ENCODE results near the gene SAMD14. TPM values are rescaled to one million over a fixed set of nuclear protein-coding genes. Genes with fewer than 3 reads are reported as not detected.

SAMD14 gene
- polyA plus RNA-seq, 1 experiment = 3.5 TPM

GRCh38 chr17:50152736-50153135 is 22.8 kb upstream of the SAMD14 start:
- Histone ChIP-seq H3K27me3 (ENCODE audit: control insufficient read depth, insufficient read depth, low read length) (no peaks in the 10 kb centered on the region), H3K9me3 (ENCODE audit: control insufficient read depth, insufficient read depth, low read length) (no peaks in the 10 kb centered on the region; the same call in 1 of the 2 replicates), H3K4me3 (ENCODE audit: low read depth, low read length) (no peak overlapping the region), H3K27ac (ENCODE audit: low read depth, low read length) (peak overlapping the region; percentile 21)
- ChIA-PET CTCF (interaction anchor here (0.6 to 3.5 kb wide), 9 partner anchors 9 to 209 kb away, joined by 3 to 37 read pairs (median 3); no protein-coding TSS in a partner anchor), POLR2A (interaction anchor here (1.3 to 2.3 kb wide), 4 partner anchors 9 to 29 kb away, joined by 3 to 12 read pairs (median 5); no protein-coding TSS in a partner anchor)
- no peak for TF ChIP-seq CTCF (IDR thresholded peaks at IDR 0.05; ENCODE audit: low read depth, low read length)
- DNase-seq (ENCODE audit: low read depth, low spot score) = no peak

GRCh38 chr17:50151937-50152547 is 22.1 kb upstream of the SAMD14 start:
- H3K4me3 ChIP-seq (ENCODE audit: low read depth, low read length) = peak overlapping the region; percentile 69
- POLR2A ChIA-PET = interaction anchor here (0.6 to 2.3 kb wide), 10 partner anchors 9 to 714 kb away, joined by 3 to 15 read pairs (median 5); partner anchors contain the start of genes COL1A1 and TOB1
- CTCF ChIA-PET = interaction anchor here (0.6 to 3.5 kb wide), 15 partner anchors 9 to 210 kb away, joined by 3 to 37 read pairs (median 3); no protein-coding TSS in a partner anchor
- no peak for TF ChIP-seq CTCF (IDR thresholded peaks at IDR 0.05; ENCODE audit: low read depth, low read length)
- no peaks in the 10 kb centered on the region; the same call in 1 of the 2 replicates for H3K9me3 ChIP-seq (ENCODE audit: control insufficient read depth, insufficient read depth, low read length)
- H3K27ac ChIP-seq (ENCODE audit: low read depth, low read length) = peak overlapping the region; percentile 57
- no peaks in the 10 kb centered on the region for H3K27me3 ChIP-seq (ENCODE audit: control insufficient read depth, insufficient read depth, low read length)
- no peak for DNase-seq (ENCODE audit: low read depth, low spot score)

GRCh38 chr17:50151041-50151936 is 21.3 kb upstream of the SAMD14 start:
- POLR2A ChIA-PET = interaction anchor here (0.6 to 2.3 kb wide), 11 partner anchors 10 to 715 kb away, joined by 3 to 15 read pairs (median 4); partner anchors contain the start of genes COL1A1 and TOB1
- Histone ChIP-seq H3K9me3 (ENCODE audit: control insufficient read depth, insufficient read depth, low read length) (no peaks in the 10 kb centered on the region; the same call in 1 of the 2 replicates), H3K27me3 (ENCODE audit: control insufficient read depth, insufficient read depth, low read length) (no peaks in the 10 kb centered on the region), H3K4me3 (ENCODE audit: low read depth, low read length) (peak overlapping the region; percentile 79), H3K27ac (ENCODE audit: low read depth, low read length) (peak overlapping the region; percentile 67)
- peak; percentile 69 for TF ChIP-seq CTCF (IDR thresholded peaks at IDR 0.05; ENCODE audit: low read depth, low read length)
- peak; percentile 69 for DNase-seq (ENCODE audit: low read depth, low spot score)
- CTCF ChIA-PET = interaction anchor here (0.6 to 3.5 kb wide), 12 partner anchors 10 to 211 kb away, joined by 3 to 37 read pairs (median 5); no protein-coding TSS in a partner anchor

- ChIA-PET CTCF (interaction anchor here (0.6 to 3.5 kb wide), 6 partner anchors 11 to 365 kb away, joined by 3 to 37 read pairs (median 5); no protein-coding TSS in a partner anchor), POLR2A (interaction anchor here (0.6 kb wide), 1 partner anchor 50 kb away, joined by 3 read pairs; no protein-coding TSS in a partner anchor)
- Histone ChIP-seq H3K27ac (ENCODE audit: low read depth, low read length) (peak within 1 kb of the TSS; percentile 75), H3K4me3 (ENCODE audit: low read depth, low read length) (peak within 1 kb of the TSS; percentile 79), H3K27me3 (ENCODE audit: control insufficient read depth, insufficient read depth, low read length) (no peaks in the 10 kb centered on the region), H3K9me3 (ENCODE audit: control insufficient read depth, insufficient read depth, low read length) (no peaks in the 10 kb centered on the region; the same call in 1 of the 2 replicates)
- TF ChIP-seq CTCF (IDR thresholded peaks at IDR 0.05; ENCODE audit: low read depth, low read length) = no peak
- DNase-seq (ENCODE audit: low read depth, low spot score) = no peak
These were observed 20.5 kb upstream of the SAMD14 start, which contains the start of gene PPP1R9B for GRCh38 chr17:50150354-50151040. Gene PPP1R9B (minus strand): TSS chr17:50150677. CDS start chr17:50150513, 164 bp downstream.

Measured in AG04450 (cell line).